B cell (primary cell): ENCODE data around the gene ARSJ.

ENCODE experiments used
- EZH2 ChIP-seq: IDR thresholded peaks from 2 replicates; pipeline ENCODE4 v1.6.1; 2012; ENCODE audit warnings: borderline replicate concordance, low read depth, mild to moderate bottlenecking, moderate library complexity, low read length; ENCODE audit not compliant: insufficient read depth, poor library complexity, severe bottlenecking
- TF ChIP-seq, protein P1 (sequence below): fragments of 200-600 bp; IDR thresholded peaks from one replicate; pipeline ENCODE4 v1.8.0; 2022; ENCODE audit warnings: antibody characterized with exemption, mild to moderate bottlenecking

DNA sequence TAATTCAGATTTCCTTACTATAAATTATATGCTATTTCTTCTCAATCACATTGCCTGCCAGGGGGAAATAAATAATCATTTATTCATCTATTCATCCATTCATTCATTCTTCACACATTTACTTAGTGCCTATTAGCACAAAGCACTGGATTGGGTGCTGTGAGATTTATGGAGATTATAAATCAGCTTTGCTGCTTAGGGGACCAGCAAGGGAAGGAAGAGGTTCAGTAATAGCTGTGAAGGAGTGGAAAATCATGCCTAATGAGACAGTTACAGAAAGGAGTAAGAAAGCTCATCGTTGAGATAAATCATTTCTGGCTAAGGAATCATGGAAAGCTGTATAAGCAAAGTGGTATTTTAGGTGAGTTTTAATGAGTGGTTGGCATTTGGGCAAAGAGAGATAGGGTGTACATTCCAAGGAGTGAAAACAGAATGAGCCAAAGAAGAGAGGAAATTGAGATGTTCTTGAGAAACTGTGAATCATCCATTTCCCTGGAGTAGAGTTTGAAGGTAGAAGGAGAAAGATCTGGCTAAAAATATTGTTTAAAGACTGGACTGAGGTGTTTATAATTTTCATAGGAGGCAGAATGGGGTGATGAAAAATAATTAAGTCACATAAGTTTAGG, 9.6 kb downstream of the ARSJ start:
- TF ChIP-seq, protein P1, sequence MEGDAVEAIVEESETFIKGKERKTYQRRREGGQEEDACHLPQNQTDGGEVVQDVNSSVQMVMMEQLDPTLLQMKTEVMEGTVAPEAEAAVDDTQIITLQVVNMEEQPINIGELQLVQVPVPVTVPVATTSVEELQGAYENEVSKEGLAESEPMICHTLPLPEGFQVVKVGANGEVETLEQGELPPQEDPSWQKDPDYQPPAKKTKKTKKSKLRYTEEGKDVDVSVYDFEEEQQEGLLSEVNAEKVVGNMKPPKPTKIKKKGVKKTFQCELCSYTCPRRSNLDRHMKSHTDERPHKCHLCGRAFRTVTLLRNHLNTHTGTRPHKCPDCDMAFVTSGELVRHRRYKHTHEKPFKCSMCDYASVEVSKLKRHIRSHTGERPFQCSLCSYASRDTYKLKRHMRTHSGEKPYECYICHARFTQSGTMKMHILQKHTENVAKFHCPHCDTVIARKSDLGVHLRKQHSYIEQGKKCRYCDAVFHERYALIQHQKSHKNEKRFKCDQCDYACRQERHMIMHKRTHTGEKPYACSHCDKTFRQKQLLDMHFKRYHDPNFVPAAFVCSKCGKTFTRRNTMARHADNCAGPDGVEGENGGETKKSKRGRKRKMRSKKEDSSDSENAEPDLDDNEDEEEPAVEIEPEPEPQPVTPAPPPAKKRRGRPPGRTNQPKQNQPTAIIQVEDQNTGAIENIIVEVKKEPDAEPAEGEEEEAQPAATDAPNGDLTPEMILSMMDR, result no peak
- TF ChIP-seq EZH2, result no peak
